Muscle of leg (tissue), 11 donors: ENCODE measurements around the gene C1orf74. TPM values are rescaled to one million over a fixed set of nuclear protein-coding genes. Genes with fewer than 3 reads are reported as not detected.

Source experiments
- DNase-seq: peaks from one replicate; pipeline ENCODE4 v3.0.0; 2013
- H3K27ac ChIP-seq: one replicate; pipeline ENCODE4 v1.5.1; 2013; ENCODE audit warnings: mild to moderate bottlenecking, low read length, control low read depth
- H3K27me3 ChIP-seq: one replicate; pipeline ENCODE4 v1.6.1; 2013; ENCODE audit warnings: low read length; ENCODE audit not compliant: control insufficient read depth, insufficient read depth
- H3K36me3 ChIP-seq: one replicate; pipeline ENCODE4 v1.6.1; 2013; ENCODE audit warnings: low read length; ENCODE audit not compliant: control insufficient read depth, insufficient read depth
- H3K4me1 ChIP-seq: one replicate; pipeline ENCODE4 v1.6.1; 2013; ENCODE audit warnings: low read length; ENCODE audit not compliant: control insufficient read depth, insufficient read depth
- H3K4me3 ChIP-seq: one replicate; pipeline ENCODE4 v1.5.1; 2013; ENCODE audit warnings: low read length, control low read depth
- H3K9me3 ChIP-seq: replicated peaks from 2 replicates; pipeline ENCODE4 v1.6.1; 2013; ENCODE audit warnings: low read depth, low read length; ENCODE audit not compliant: control insufficient read depth
- WGBS: methylation state at CpG from one replicate; pipeline ENCODE4 v1.1.5; 2013; ENCODE audit warnings: missing lambda C conversion rate; ENCODE audit not compliant: insufficient coverage; 5-methylcytosine and 5-hydroxymethylcytosine counted together
- polyA plus RNA-seq, 8 donors: library from polyadenylated mRNA; unstranded; fragments of 120-200 nt; gene quantifications; one replicate each; pipeline versions ENCODE4 v1.2.1 to v1.2.3, GENCODE V29; 2013; ENCODE audit warnings: inconsistent platforms in 1 of 8, low replicate concordance in 1 of 8; ENCODE audit not compliant: insufficient read length in 8 of 8, insufficient read depth in 1 of 8
- total RNA-seq: library from RNA; stranded (reverse); fragments of 120-200 nt; gene quantifications from one replicate; pipeline ENCODE4 v1.2.4, GENCODE V29; 2013

C1orf74 gene
- total and polyA plus RNA-seq, 9 donors = 2.1 to 3.0 (median 2.4) TPM

GRCh38 chr1:209791920-209792319 lies 7.6 kb upstream of the C1orf74 start:
- Histone ChIP-seq H3K9me3 (no peaks in the 10 kb centered on the region), H3K27me3 (peaks cover 41% of the 10 kb centered on the region), H3K4me1 (no peaks in the 10 kb centered on the region), H3K36me3 (no peaks in the 10 kb centered on the region), H3K27ac (no peak overlapping the region), H3K4me3 (no peak overlapping the region)
- WGBS = 100% methylated on average over 1 of the region's 1 CpG
- no peak for DNase-seq

GRCh38 chr1:209790286-209791193 lies 6.2 kb upstream of the C1orf74 start:
- Histone ChIP-seq H3K9me3 (no peaks in the 10 kb centered on the region), H3K4me3 (no peak overlapping the region), H3K27me3 (peaks cover 46% of the 10 kb centered on the region), H3K27ac (no peak overlapping the region), H3K36me3 (no peaks in the 10 kb centered on the region), H3K4me1 (no peaks in the 10 kb centered on the region)
- no peak for DNase-seq
- 93% methylated on average over 9 of the region's 10 CpGs for WGBS

GRCh38 chr1:209789245-209789644 lies 4.9 kb upstream of the C1orf74 start:
- H3K4me3 ChIP-seq = no peak overlapping the region
- H3K27ac ChIP-seq = no peak overlapping the region
- 71% methylated on average over 1 of the region's 1 CpG for WGBS
- DNase-seq = no peak
- H3K9me3 ChIP-seq = peaks cover 2% of the 10 kb centered on the region
- H3K4me1 ChIP-seq = peaks cover 4% of the 10 kb centered on the region
- H3K36me3 ChIP-seq = no peaks in the 10 kb centered on the region
- H3K27me3 ChIP-seq = peaks cover 42% of the 10 kb centered on the region

GRCh38 chr1:209787551-209787950 lies 3.2 kb upstream of the C1orf74 start:
- Histone ChIP-seq H3K36me3 (no peaks in the 10 kb centered on the region), H3K4me3 (no peak overlapping the region), H3K9me3 (peaks cover 2% of the 10 kb centered on the region), H3K4me1 (peaks cover 18% of the 10 kb centered on the region), H3K27ac (no peak overlapping the region), H3K27me3 (peaks cover 42% of the 10 kb centered on the region)
- DNase-seq = peak; percentile 22
- no CpG with 5 or more reads among the region's 2 CpGs for WGBS

GRCh38 chr1:209786146-209786545 lies 1.8 kb upstream of the C1orf74 start:
- Histone ChIP-seq H3K9me3 (peaks cover 2% of the 10 kb centered on the region), H3K36me3 (no peaks in the 10 kb centered on the region), H3K4me1 (peaks cover 18% of the 10 kb centered on the region), H3K4me3 (no peak overlapping the region), H3K27ac (no peak overlapping the region), H3K27me3 (peaks cover 34% of the 10 kb centered on the region)
- WGBS = 63% methylated on average over 2 of the region's 4 CpGs
- no peak for DNase-seq

GRCh38 chr1:209785592-209785991 lies 1.2 kb upstream of the C1orf74 start:
- Histone ChIP-seq H3K27me3 (peaks cover 31% of the 10 kb centered on the region), H3K36me3 (no peaks in the 10 kb centered on the region), H3K4me1 (peaks cover 18% of the 10 kb centered on the region), H3K9me3 (peaks cover 2% of the 10 kb centered on the region), H3K27ac (no peak overlapping the region), H3K4me3 (no peak overlapping the region)
- no peak for DNase-seq
- no CpG with 5 or more reads among the region's 4 CpGs for WGBS

GRCh38 chr1:209783386-209783785 lies 973 bp downstream of the C1orf74 start:
- Histone ChIP-seq H3K27ac (peak overlapping the region; percentile 96), H3K9me3 (peaks cover 2% of the 10 kb centered on the region), H3K27me3 (peaks cover 17% of the 10 kb centered on the region), H3K4me3 (peak overlapping the region; percentile 89), H3K36me3 (no peaks in the 10 kb centered on the region), H3K4me1 (peaks cover 18% of the 10 kb centered on the region)
- peak; percentile 72 for DNase-seq
- 42% methylated on average over 5 of the region's 6 CpGs for WGBS

GRCh38 chr1:209780268-209780667 lies 4.1 kb downstream of the C1orf74 start:
- H3K27me3 ChIP-seq = no peaks in the 10 kb centered on the region
- no peak overlapping the region for H3K27ac ChIP-seq
- peaks cover 2% of the 10 kb centered on the region for H3K9me3 ChIP-seq
- WGBS = 92% methylated on average over 2 of the region's 4 CpGs
- peaks cover 18% of the 10 kb centered on the region for H3K4me1 ChIP-seq
- H3K4me3 ChIP-seq = no peak overlapping the region
- no peaks in the 10 kb centered on the region for H3K36me3 ChIP-seq
- no peak for DNase-seq

GRCh38 chr1:209778102-209778501 lies 6.3 kb downstream of the C1orf74 start:
- H3K27me3 ChIP-seq = no peaks in the 10 kb centered on the region

GRCh38 chr1:209777587-209777986 lies 6.8 kb downstream of the C1orf74 start:
- H3K4me3 ChIP-seq = no peak overlapping the region
- peaks cover under 1% of the 10 kb centered on the region for H3K4me1 ChIP-seq
- H3K9me3 ChIP-seq = no peaks in the 10 kb centered on the region
- no peaks in the 10 kb centered on the region for H3K36me3 ChIP-seq
- no peak for DNase-seq
- no CpG with 5 or more reads among the region's 2 CpGs for WGBS
- no peak overlapping the region for H3K27ac ChIP-seq
- no peaks in the 10 kb centered on the region for H3K27me3 ChIP-seq

More at GRCh38 chr1:209778102-209778501, 6.3 kb downstream of the C1orf74 start:
- 89% methylated on average over 1 of the region's 1 CpG for WGBS
- Histone ChIP-seq H3K4me3 (no peak overlapping the region), H3K4me1 (peaks cover 6% of the 10 kb centered on the region), H3K36me3 (no peaks in the 10 kb centered on the region), H3K9me3 (no peaks in the 10 kb centered on the region), H3K27ac (no peak overlapping the region)
- DNase-seq = no peak
